Measurements from ENCODE around the gene ESR1.

DNA sequence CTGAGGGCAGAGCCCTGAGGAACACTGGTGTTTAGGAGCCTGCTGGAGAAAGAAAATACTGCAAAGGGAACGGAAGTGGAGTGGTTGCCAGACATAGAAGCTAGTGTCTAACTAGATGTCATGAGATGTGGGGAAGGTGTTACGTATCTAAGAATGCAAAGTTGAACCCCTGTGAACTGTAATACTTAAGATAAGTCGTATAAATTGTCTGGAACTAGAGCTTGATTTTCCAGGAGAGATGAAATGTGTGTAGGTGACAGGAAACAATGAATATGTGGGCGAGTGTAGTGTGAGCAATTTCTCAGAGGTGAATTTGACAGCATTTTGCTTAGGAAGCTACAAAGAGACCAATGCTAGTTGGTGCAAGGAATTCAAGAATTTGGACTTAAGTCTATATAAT lies 27.9 kb downstream of the ESR1 start:
- TF ChIP-seq, protein P1, sequence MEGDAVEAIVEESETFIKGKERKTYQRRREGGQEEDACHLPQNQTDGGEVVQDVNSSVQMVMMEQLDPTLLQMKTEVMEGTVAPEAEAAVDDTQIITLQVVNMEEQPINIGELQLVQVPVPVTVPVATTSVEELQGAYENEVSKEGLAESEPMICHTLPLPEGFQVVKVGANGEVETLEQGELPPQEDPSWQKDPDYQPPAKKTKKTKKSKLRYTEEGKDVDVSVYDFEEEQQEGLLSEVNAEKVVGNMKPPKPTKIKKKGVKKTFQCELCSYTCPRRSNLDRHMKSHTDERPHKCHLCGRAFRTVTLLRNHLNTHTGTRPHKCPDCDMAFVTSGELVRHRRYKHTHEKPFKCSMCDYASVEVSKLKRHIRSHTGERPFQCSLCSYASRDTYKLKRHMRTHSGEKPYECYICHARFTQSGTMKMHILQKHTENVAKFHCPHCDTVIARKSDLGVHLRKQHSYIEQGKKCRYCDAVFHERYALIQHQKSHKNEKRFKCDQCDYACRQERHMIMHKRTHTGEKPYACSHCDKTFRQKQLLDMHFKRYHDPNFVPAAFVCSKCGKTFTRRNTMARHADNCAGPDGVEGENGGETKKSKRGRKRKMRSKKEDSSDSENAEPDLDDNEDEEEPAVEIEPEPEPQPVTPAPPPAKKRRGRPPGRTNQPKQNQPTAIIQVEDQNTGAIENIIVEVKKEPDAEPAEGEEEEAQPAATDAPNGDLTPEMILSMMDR (IDR thresholded peaks at IDR 0.05) = no peak
- no peak for TF ChIP-seq POLR2A (IDR thresholded peaks at IDR 0.05)
- no peak for TF ChIP-seq EP300 (IDR thresholded peaks at IDR 0.05)

All from suprapubic skin (tissue), 3 donors.